Measurements from ENCODE around the gene NHERF2.

DNA sequence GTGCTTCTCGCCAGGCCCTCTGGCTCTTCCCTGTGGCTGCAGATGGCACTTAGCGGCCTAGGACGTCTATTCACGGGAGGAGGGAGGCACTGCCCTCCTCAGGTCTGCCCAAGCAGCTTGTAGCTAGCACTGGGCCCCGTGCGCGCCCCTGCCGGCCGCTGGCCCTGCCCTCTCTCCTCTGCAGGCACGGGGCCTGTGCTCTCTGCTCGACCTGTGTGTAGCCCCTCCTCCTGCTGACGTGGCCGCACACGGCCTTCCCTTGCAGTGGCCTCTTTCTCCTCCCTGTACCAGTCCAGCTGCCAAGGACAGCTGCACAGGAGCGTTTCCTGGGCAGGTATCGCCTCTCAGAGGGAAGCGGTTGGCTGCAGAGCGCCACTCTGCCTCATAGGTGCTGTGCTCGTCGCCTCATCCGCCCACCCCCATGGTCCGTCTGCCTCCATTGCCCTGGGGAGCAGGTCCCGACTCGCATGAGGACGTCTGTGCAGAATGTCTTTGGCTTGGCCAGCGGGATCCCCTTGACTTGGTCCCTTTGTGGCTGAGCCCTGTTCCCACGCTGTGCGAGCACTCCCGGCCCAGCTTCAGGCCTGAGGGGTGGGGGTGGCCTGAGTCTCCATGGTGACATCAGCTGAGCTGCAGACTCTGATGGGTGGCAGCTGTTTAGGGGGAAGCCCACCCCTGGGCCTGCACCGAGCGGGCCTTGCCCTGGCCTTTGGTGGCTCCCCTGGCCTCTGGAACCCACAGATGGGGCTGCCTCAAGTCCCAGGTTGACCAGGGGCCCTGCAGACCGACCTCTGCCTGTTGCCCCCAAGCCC is 55.7 kb downstream of the NHERF2 start:
- TF ChIP-seq POLR2A (IDR thresholded peaks at IDR 0.05; ENCODE audit: low read depth, low read length) (no peak), POLR2AphosphoS5 (IDR thresholded peaks at IDR 0.05; ENCODE audit: low read depth, low read length) (no peak), TAF1 (IDR thresholded peaks at IDR 0.05; ENCODE audit: low read depth, low read length) (no peak), SPI1 (IDR thresholded peaks at IDR 0.05; ENCODE audit: low read depth, low read length) (no peak)
